HG02885 (cell line): Measurements from ENCODE around the gene SSTR1.

Experiments used
- ATAC-seq: cut with Tn5 transposase; IDR thresholded peaks from one replicate; pipeline ENCODE4 v1.9.1; 2021; ENCODE audit warnings: mild to moderate bottlenecking; ENCODE audit not compliant: unreplicated experiment, poor library complexity

Gene SSTR1

GRCh38 chr14:38201137-38201828, 6.4 kb upstream of the SSTR1 start:
- no peak for ATAC-seq

- ATAC-seq = no peak
These were observed 5.1 kb upstream of the SSTR1 start for GRCh38 chr14:38202444-38203191.

- no peak for ATAC-seq
These were observed 3.6 kb upstream of the SSTR1 start for GRCh38 chr14:38203929-38204718.

GRCh38 chr14:38204719-38205115, 3.0 kb upstream of the SSTR1 start:
- ATAC-seq = no peak

GRCh38 chr14:38205119-38205813, 2.4 kb upstream of the SSTR1 start:
- ATAC-seq = no peak

GRCh38 chr14:38205949-38206665, 1.6 kb upstream of the SSTR1 start:
- ATAC-seq = no peak

- ATAC-seq = no peak
These were observed 871 bp upstream of the SSTR1 start for GRCh38 chr14:38206689-38207376.

GRCh38 chr14:38207377-38207735, 348 bp upstream of the SSTR1 start:
- ATAC-seq = no peak

- no peak for ATAC-seq
These were observed 1.2 kb downstream of the SSTR1 start for GRCh38 chr14:38208618-38209562.

GRCh38 chr14:38209572-38210557, 2.2 kb downstream of the SSTR1 start:
- no peak for ATAC-seq

GRCh38 chr14:38210587-38211216, 3.0 kb downstream of the SSTR1 start:
- ATAC-seq = no peak

- no peak for ATAC-seq
These were observed 3.6 kb downstream of the SSTR1 start for GRCh38 chr14:38211255-38211735.

GRCh38 chr14:38212111-38212510, 4.4 kb downstream of the SSTR1 start:
- no peak for ATAC-seq

- ATAC-seq = no peak
These were observed 5.3 kb downstream of the SSTR1 start for GRCh38 chr14:38213001-38213400.

GRCh38 chr14:38217553-38217952, 9.8 kb downstream of the SSTR1 start:
- no peak for ATAC-seq

- no peak for ATAC-seq
These were observed 13.4 kb downstream of the SSTR1 start for GRCh38 chr14:38221077-38221476.

GRCh38 chr14:38224338-38224737, 16.6 kb downstream of the SSTR1 start:
- no peak for ATAC-seq
